ENCODE results near the gene ITPKB.

Gene ITPKB

DNA sequence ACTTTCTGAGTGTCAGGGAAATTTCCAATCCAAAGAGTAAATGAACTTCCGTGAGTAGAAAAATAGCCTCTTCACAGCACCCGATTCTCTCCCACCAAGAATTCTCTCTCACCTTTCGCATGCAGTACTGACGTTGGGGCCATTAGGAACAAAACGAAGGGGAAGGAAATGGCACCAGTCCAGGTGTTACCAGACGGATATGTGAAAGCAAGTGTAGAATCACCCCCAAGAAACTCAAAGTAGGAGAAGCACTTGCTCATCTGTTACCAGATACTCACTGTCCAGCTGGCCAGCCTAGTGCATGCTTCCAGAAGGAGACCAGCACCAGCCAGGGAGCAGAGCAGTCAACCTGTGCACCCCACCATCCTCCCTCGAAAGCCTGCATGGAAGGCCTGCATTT lies 55.1 kb downstream of the ITPKB start:
- TF ChIP-seq, protein P1, sequence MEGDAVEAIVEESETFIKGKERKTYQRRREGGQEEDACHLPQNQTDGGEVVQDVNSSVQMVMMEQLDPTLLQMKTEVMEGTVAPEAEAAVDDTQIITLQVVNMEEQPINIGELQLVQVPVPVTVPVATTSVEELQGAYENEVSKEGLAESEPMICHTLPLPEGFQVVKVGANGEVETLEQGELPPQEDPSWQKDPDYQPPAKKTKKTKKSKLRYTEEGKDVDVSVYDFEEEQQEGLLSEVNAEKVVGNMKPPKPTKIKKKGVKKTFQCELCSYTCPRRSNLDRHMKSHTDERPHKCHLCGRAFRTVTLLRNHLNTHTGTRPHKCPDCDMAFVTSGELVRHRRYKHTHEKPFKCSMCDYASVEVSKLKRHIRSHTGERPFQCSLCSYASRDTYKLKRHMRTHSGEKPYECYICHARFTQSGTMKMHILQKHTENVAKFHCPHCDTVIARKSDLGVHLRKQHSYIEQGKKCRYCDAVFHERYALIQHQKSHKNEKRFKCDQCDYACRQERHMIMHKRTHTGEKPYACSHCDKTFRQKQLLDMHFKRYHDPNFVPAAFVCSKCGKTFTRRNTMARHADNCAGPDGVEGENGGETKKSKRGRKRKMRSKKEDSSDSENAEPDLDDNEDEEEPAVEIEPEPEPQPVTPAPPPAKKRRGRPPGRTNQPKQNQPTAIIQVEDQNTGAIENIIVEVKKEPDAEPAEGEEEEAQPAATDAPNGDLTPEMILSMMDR (IDR thresholded peaks at IDR 0.05): no peak
- no peak overlapping the region for H3K27ac ChIP-seq
- no peaks in the 10 kb centered on the region for H3K36me3 ChIP-seq
- H3K9me3 ChIP-seq: no peaks in the 10 kb centered on the region
- no peak overlapping the region for H3K4me3 ChIP-seq
- DNase-seq: peak in 1 of 2 donors; percentile 46
- intact Hi-C loops (cut with DNase I; ENCODE audit: low total_unique reads): no loop called here
- H3K4me1 ChIP-seq: peaks cover 0 to 62% (median 38%) of the 10 kb centered on the region in 4 donors
- no peaks in the 10 kb centered on the region for H3K27me3 ChIP-seq

DNA sequence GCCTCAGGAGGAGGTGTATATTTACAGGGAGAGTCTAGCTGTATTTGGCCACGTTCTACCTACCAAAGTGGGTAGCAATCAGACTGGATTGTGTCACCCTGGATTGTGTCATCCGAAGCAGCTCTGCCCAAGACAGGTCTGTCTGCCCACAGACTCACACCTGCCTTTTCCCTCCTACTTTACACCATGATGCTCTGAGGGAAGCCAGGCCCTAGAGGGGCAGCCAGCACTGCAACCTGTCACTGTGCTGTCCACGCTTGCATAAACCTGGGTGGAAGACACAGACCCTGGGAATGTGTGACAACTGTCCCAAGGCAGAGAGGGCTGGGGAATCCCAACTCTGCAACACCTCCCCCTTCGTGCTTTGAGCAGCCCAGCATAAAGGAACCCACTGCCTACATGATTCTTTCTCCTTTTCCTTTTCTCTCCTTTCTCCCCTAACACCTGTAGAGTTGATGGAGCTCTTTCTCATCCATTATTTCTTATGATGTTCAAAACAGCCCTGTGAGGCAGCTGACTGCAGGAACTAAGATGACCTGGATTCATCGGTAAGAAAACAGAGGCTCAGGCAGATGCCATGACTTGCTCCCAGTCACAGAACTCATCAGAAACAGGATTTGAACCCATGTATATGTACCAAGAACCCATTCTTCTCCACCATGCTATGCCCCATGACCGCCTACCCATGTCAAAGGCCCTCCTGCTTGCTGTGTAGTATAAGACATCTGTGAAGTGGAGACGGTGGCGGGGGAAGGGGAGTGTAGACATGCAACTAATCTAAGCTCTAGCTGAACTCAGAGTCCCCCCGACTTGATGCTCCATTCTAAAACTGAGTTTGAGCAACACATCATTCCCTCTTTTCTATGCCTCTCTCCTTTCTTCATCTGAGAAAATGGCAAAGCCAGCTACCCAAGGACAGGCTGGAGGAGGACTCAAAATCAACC lies 55.9 kb downstream of the ITPKB start:
- intact Hi-C loops (cut with DNase I; ENCODE audit: low total_unique reads): no loop called here
- DNase-seq: no peak
- Histone ChIP-seq H3K27ac (no peak overlapping the region), H3K4me1 (peaks cover 0 to 62% (median 36%) of the 10 kb centered on the region in 4 donors), H3K4me3 (no peak overlapping the region), H3K27me3 (no peaks in the 10 kb centered on the region), H3K36me3 (no peaks in the 10 kb centered on the region), H3K9me3 (no peaks in the 10 kb centered on the region)
- TF ChIP-seq, protein P1 (IDR thresholded peaks at IDR 0.05): no peak

DNA sequence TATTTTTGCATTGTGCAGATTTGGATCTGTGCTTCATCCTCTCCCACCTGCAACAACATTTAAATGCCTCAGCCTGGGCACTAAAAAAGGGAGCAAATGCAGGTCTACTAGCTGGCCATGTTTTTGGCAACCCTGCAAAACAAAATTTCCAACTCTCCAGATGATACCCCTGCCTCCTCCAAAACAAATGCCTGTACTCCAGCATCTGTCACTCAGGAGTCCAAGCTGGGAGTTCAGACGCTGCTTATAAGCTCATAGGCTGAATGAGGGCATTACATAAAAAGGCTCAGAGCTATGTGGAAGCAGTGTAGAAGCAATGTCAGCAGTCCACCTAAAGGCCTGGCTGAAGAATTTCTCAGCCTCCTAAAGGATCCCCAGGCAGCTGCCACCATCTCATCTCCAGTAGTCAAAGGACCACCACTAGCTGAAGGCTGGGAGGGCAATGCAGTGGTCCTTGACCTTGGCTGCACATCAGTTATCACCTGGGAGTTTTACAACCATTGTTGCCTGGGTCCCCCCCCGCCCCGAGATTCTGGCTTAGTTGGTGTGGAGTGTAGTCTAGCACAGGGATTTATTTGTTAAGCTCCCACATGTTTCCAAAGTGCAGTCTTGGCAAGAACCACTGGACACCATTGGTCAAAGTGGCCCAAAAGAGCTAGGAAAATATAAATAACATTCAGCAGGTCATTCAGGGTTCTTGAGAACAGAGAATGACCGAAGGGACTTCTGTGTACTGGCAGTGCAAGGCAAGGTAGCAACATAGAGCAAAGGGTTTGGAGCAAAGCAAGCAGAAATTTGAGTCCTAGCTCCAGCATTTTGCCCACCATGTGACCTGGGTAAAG lies 57.2 kb downstream of the ITPKB start:
- Histone ChIP-seq H3K27ac (no peak overlapping the region), H3K9me3 (no peaks in the 10 kb centered on the region), H3K4me1 (peaks cover 3 to 59% (median 34%) of the 10 kb centered on the region in 4 donors), H3K36me3 (no peaks in the 10 kb centered on the region), H3K4me3 (no peak overlapping the region), H3K27me3 (no peaks in the 10 kb centered on the region)
- no peak for DNase-seq
- intact Hi-C loops (cut with DNase I; ENCODE audit: low total_unique reads): no loop called here
- TF ChIP-seq, protein P1 (IDR thresholded peaks at IDR 0.05): no peak

DNA sequence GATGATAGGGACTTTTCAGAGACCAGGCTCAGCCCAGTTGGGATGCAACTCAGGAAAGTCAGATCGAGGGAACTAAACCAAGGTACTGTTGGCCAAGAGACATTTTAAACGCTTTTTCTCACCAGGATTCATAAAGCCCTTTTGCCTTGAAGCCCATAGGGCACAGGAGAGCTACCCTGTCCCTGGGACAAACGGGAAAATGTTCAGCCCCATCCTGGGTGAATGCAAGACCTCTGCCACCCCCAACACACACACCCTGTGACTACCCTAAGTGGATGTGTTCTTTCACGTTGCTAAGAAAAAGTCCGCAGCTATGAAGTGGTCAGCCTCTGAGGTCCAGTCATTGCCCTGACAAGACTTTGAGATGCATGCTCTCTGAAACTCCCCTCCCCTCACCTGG lies 58.4 kb downstream of the ITPKB start:
- peaks cover 4 to 65% (median 40%) of the 10 kb centered on the region in 4 donors for H3K4me1 ChIP-seq
- TF ChIP-seq, protein P1 (IDR thresholded peaks at IDR 0.05): no peak
- no peaks in the 10 kb centered on the region for H3K9me3 ChIP-seq
- no peaks in the 10 kb centered on the region for H3K36me3 ChIP-seq
- H3K27me3 ChIP-seq: no peaks in the 10 kb centered on the region
- H3K4me3 ChIP-seq: peak overlapping the region; percentile 54 to 61
- H3K27ac ChIP-seq: peak overlapping the region; percentile 93 to 96
- peak in 1 of 2 donors; percentile 56 for DNase-seq
- intact Hi-C loops (cut with DNase I; ENCODE audit: low total_unique reads): no loop called here

DNA sequence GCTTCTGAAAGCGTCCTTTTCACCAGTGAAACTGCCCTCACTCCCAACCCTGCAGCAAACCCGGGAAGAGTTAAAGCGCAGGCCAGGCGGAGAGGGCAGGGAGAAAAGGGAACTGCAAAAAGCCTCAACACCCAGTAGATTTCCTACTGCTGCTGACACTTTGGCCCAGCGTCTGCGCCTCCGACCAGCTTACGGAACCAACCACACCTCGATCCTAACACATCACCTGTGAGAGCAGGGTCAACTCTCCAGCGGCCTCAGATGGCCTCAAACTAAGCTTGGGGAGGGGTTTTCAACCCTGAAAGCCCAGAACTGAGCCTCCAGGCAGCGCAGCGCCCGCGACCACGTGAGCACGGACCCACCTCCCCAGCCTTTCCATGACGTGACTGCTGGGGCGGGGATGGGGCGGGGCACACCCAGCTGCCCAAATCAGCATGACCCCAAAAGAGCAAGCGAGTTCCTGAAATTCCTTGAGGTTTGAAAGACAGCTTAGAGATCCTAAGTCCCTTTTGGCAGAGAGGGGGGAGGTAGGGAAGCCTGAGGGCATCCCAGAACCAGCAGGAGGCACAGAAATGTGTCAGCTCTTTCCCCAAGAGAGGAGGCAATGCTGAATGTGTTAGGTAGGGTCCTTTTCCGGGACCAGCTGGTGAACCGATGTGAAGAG lies 59.1 kb downstream of the ITPKB start:
- Histone ChIP-seq H3K4me1 (peaks cover 4 to 71% (median 40%) of the 10 kb centered on the region in 4 donors), H3K27me3 (no peaks in the 10 kb centered on the region), H3K36me3 (no peaks in the 10 kb centered on the region), H3K27ac (peak overlapping the region; percentile 93 to 96), H3K9me3 (no peaks in the 10 kb centered on the region), H3K4me3 (peak overlapping the region; percentile 54 to 61)
- TF ChIP-seq, protein P1 (IDR thresholded peaks at IDR 0.05): no peak
- peak; percentile 88 to 94 for DNase-seq
- intact Hi-C loops (cut with DNase I; ENCODE audit: low total_unique reads): loop anchor here (5.0 kb wide), 1 partner anchor 57 kb away; the partner anchor contains the start of gene ITPKB

Data from tibial artery (tissue), 4 donors.